Stomach (tissue), 9 donors: Measurements from ENCODE around the gene BNC2. TPM values are rescaled to one million over a fixed set of nuclear protein-coding genes. Genes with fewer than 3 reads are reported as not detected.

Experiments used
- DNase-seq, 2 donors: peaks; one replicate each; pipeline versions ENCODE4 v3.0.0 to v3.0.0-alpha.2; 2013 to 2019
- H3K27ac ChIP-seq, 5 donors: fragments of 200-600 bp in 4 of 5; sonication (generic) in 4 of 5; one replicate each; pipeline ENCODE4 v1.5.1; 2013 to 2019; ENCODE audit warnings: mild to moderate bottlenecking in 1 of 5, moderate library complexity in 1 of 5
- H3K27me3 ChIP-seq, 3 donors: fragments of 200-600 bp; sonication (generic); one replicate each; pipeline ENCODE4 v1.5.1; 2017 to 2019; ENCODE audit warnings: mixed run types in 1 of 3
- H3K36me3 ChIP-seq, 4 donors: fragments of 200-600 bp; sonication (generic); 1 replicate in 3 of 4; 2 replicates in 1 of 4; pipeline ENCODE4 v1.5.1; 2016 to 2019
- H3K4me1 ChIP-seq, 4 donors: fragments of 200-600 bp; sonication (generic); one replicate each; pipeline ENCODE4 v1.5.1; 2016 to 2019
- H3K4me3 ChIP-seq, 4 donors: fragments of 200-600 bp; sonication (generic) in 3 of 4; one replicate each; pipeline ENCODE4 v1.5.1; 2016 to 2019; ENCODE audit warnings: mild to moderate bottlenecking in 1 of 4
- H3K9me3 ChIP-seq, 4 donors: fragments of 200-600 bp; sonication (generic); one replicate each; pipeline ENCODE4 v1.5.1; 2016 to 2019
- EP300 ChIP-seq: sonication (generic); formaldehyde crosslinking; IDR thresholded peaks from one replicate; pipeline ENCODE4 v1.6.1; 2017; ENCODE audit warnings: antibody characterized with exemption
- POLR2A ChIP-seq, 4 donors: fragments of 450-650 bp; IDR thresholded peaks; one replicate each; pipeline ENCODE4 v1.6.1; 2016; ENCODE audit warnings: antibody characterized with exemption in 4 of 4, control low read depth in 2 of 4, mild to moderate bottlenecking in 1 of 4, moderate library complexity in 1 of 4
- POLR2AphosphoS5 ChIP-seq, 3 donors: sonication (generic); formaldehyde crosslinking; IDR thresholded peaks; one replicate each; pipeline ENCODE4 v1.6.1; 2016; ENCODE audit warnings: antibody characterized with exemption in 3 of 3
- WGBS, 5 donors: extraction: QIAGEN DNeasy Blood & Tissue Kit in 3 of 5; methylation state at CpG; one replicate each; pipeline versions ENCODE4 v1.1.5 to v1.1.7; 2013 to 2018; 5-methylcytosine and 5-hydroxymethylcytosine counted together
- intact Hi-C: fragments of 100-400 bp; cut with DNase I; formaldehyde crosslinking; loops from one replicate; pipeline ENCODE4 v1.15.1; 2023; ENCODE audit warnings: low total_unique reads
- polyA plus RNA-seq, 3 donors: library from polyadenylated mRNA; stranded (reverse); fragments of 200-250 nt; gene quantifications; one replicate each; pipeline ENCODE4 v1.2.3, GENCODE V29; 2013
- total RNA-seq, 5 donors: library from RNA; depleted of rRNA; stranded (reverse); fragments of >200 nt; gene quantifications; one replicate each; pipeline versions ENCODE4 v1.1.0 to v1.2.3, GENCODE V29; 2014 to 2016
- TF ChIP-seq, protein P1 (sequence below), 7 experiments: fragments of 450-650 bp in 4 of 7; fragments of 200-600 bp in 3 of 7; sonication (generic) in 3 of 7; IDR thresholded peaks; one replicate each; pipeline ENCODE4 v1.5.1; 2016 to 2019; ENCODE audit warnings: antibody characterized with exemption in 7 of 7, control low read depth in 2 of 7, mild to moderate bottlenecking in 1 of 7
- donor health status: healthy with polysubstance abuse.
- donor health status: Bipolar disorder and iron deficiency.
- donor health status: healthy.

The BNC2 gene
- total and polyA plus RNA-seq, 8 donors, result 1.1 to 60.7 (median 7.6) TPM

GRCh38 chr9:16585591-16585990 lies 284.9 kb downstream of the BNC2 start:
- TF ChIP-seq EP300 (no peak), POLR2AphosphoS5 (IDR thresholded peaks at IDR 0.05) (no peak), POLR2A (IDR thresholded peaks at IDR 0.05) (no peak)
- TF ChIP-seq, protein P1, sequence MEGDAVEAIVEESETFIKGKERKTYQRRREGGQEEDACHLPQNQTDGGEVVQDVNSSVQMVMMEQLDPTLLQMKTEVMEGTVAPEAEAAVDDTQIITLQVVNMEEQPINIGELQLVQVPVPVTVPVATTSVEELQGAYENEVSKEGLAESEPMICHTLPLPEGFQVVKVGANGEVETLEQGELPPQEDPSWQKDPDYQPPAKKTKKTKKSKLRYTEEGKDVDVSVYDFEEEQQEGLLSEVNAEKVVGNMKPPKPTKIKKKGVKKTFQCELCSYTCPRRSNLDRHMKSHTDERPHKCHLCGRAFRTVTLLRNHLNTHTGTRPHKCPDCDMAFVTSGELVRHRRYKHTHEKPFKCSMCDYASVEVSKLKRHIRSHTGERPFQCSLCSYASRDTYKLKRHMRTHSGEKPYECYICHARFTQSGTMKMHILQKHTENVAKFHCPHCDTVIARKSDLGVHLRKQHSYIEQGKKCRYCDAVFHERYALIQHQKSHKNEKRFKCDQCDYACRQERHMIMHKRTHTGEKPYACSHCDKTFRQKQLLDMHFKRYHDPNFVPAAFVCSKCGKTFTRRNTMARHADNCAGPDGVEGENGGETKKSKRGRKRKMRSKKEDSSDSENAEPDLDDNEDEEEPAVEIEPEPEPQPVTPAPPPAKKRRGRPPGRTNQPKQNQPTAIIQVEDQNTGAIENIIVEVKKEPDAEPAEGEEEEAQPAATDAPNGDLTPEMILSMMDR (IDR thresholded peaks at IDR 0.05), result no peak
- WGBS, 5 donors, result 55 to 77% (median 70%) methylated on average over 4 of the region's 4 CpGs
- no peaks in the 10 kb centered on the region for H3K27me3 ChIP-seq
- intact Hi-C loops, result no loop called here
- H3K9me3 ChIP-seq, result no peaks in the 10 kb centered on the region
- H3K4me1 ChIP-seq, result peaks cover 0 to 20% (median 7%) of the 10 kb centered on the region in 4 donors
- no peak overlapping the region for H3K27ac ChIP-seq
- no peak overlapping the region for H3K4me3 ChIP-seq
- DNase-seq, result no peak
- H3K36me3 ChIP-seq, result no peaks in the 10 kb centered on the region

GRCh38 chr9:16579872-16580432 lies 290.5 kb downstream of the BNC2 start:
- Histone ChIP-seq H3K36me3 (no peaks in the 10 kb centered on the region), H3K27me3 (no peaks in the 10 kb centered on the region), H3K9me3 (no peaks in the 10 kb centered on the region), H3K27ac (no peak overlapping the region), H3K4me1 (peaks cover 0 to 28% (median 7%) of the 10 kb centered on the region in 4 donors), H3K4me3 (no peak overlapping the region)
- intact Hi-C loops, result no loop called here
- no peak for TF ChIP-seq POLR2A (IDR thresholded peaks at IDR 0.05)
- no peak for TF ChIP-seq POLR2AphosphoS5 (IDR thresholded peaks at IDR 0.05)
- no peak for TF ChIP-seq EP300
- TF ChIP-seq, protein P1 (IDR thresholded peaks at IDR 0.05), result no peak
- DNase-seq, result no peak
- 65 to 81% (median 77%) methylated on average over 2 of the region's 2 CpGs for WGBS, 5 donors

- TF ChIP-seq POLR2AphosphoS5 (IDR thresholded peaks at IDR 0.05) (no peak), EP300 (no peak), POLR2A (IDR thresholded peaks at IDR 0.05) (no peak)
- TF ChIP-seq, protein P1 (IDR thresholded peaks at IDR 0.05), result no peak
- peaks cover 0 to 33% (median 13%) of the 10 kb centered on the region in 4 donors for H3K4me1 ChIP-seq
- no peaks in the 10 kb centered on the region for H3K27me3 ChIP-seq
- no peaks in the 10 kb centered on the region for H3K36me3 ChIP-seq
- intact Hi-C loops, result no loop called here
- 60 to 77% (median 70%) methylated on average over 3 of the region's 3 CpGs for WGBS, 5 donors
- peak overlapping the region in 3 of 5 donors; percentile 1 to 32 (median 22) for H3K27ac ChIP-seq
- H3K9me3 ChIP-seq, result no peaks in the 10 kb centered on the region
- DNase-seq, result no peak
- no peak overlapping the region for H3K4me3 ChIP-seq
Observed at GRCh38 chr9:16575986-16576245, 294.6 kb downstream of the BNC2 start.

GRCh38 chr9:16575142-16575985 lies 295.1 kb downstream of the BNC2 start:
- no peak for TF ChIP-seq POLR2A (IDR thresholded peaks at IDR 0.05)
- TF ChIP-seq POLR2AphosphoS5 (IDR thresholded peaks at IDR 0.05), result no peak
- no peak for TF ChIP-seq EP300
- TF ChIP-seq, protein P1 (IDR thresholded peaks at IDR 0.05), result no peak
- no peaks in the 10 kb centered on the region for H3K9me3 ChIP-seq
- H3K36me3 ChIP-seq, result no peaks in the 10 kb centered on the region
- no peak overlapping the region for H3K4me3 ChIP-seq
- peaks cover 0 to 35% (median 14%) of the 10 kb centered on the region in 4 donors for H3K4me1 ChIP-seq
- no peak for DNase-seq
- WGBS, 5 donors, result 68 to 71% (median 70%) methylated on average over 11 of the region's 11 CpGs
- intact Hi-C loops, result no loop called here
- H3K27me3 ChIP-seq, result no peaks in the 10 kb centered on the region
- H3K27ac ChIP-seq, result peak overlapping the region in 3 of 5 donors; percentile 1 to 32 (median 22)
